ACC112 (cell line): ENCODE results near the gene ARHGEF6.

Source experiments
- H2AFZ ChIP-seq: fragments of 200-600 bp; sonication (generic); one replicate; pipeline ENCODE4 v1.6.0; 2017; ENCODE audit warnings: antibody characterized with exemption, low read length; ENCODE audit not compliant: unreplicated experiment
- H3K27ac ChIP-seq: fragments of 200-600 bp; sonication (generic); 2 replicates; pipeline ENCODE4 v1.5.1; 2014; ENCODE audit warnings: low read depth, mild to moderate bottlenecking, antibody characterized with exemption, low read length, moderate library complexity
- H3K27me3 ChIP-seq: fragments of 200-600 bp; sonication (generic); 2 replicates; pipeline ENCODE4 v1.6.1; 2014; ENCODE audit warnings: mild to moderate bottlenecking, antibody characterized with exemption, low read length, moderate library complexity, mixed read lengths; ENCODE audit not compliant: insufficient read depth
- H3K36me3 ChIP-seq: fragments of 200-600 bp; sonication (generic); 2 replicates; pipeline ENCODE4 v1.6.1; 2016; ENCODE audit warnings: mild to moderate bottlenecking, antibody characterized with exemption, low read length, moderate library complexity, mixed read lengths; ENCODE audit not compliant: insufficient read depth
- H3K4me1 ChIP-seq: fragments of 200-600 bp; sonication (generic); one replicate; pipeline ENCODE4 v1.6.1; 2016; ENCODE audit warnings: low read length, mixed read lengths; ENCODE audit not compliant: insufficient read depth, unreplicated experiment, control insufficient read depth
- H3K4me3 ChIP-seq: fragments of 200-600 bp; sonication (generic); 2 replicates; pipeline ENCODE4 v1.5.1; 2014; ENCODE audit warnings: mild to moderate bottlenecking, low read depth, low read length
- H3K79me2 ChIP-seq: fragments of 200-600 bp; sonication (generic); one replicate; pipeline ENCODE4 v1.6.0; 2016; ENCODE audit warnings: low read length; ENCODE audit not compliant: control insufficient read depth, unreplicated experiment, insufficient read depth

ARHGEF6 gene

DNA sequence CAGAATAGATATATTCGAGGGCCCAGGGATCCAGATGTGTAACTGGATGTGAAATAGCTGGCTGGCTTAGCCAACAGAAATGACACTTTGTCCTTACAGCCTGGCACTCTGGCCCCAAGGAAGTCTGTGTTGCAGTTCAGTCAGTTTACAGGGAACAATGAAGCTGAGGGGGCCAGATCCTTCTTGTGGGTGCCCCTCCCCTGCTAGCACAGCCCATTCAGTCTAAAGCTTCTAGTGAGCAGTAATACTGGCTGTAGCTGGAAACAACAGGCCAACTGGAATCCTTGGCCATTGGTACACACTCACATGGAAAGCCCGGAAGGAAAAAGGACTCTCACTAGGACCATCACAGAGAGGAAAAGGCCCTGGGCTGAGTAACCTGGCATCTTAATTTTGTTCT, 155.5 kb downstream of the ARHGEF6 start:
- Histone ChIP-seq H3K27ac (no peak overlapping the region), H2AFZ (no peak overlapping the region), H3K36me3 (no peaks in the 10 kb centered on the region), H3K27me3 (peaks cover 12% of the 10 kb centered on the region; the same call in 1 of the 2 replicates), H3K4me1 (no peaks in the 10 kb centered on the region), H3K79me2 (no peaks in the 10 kb centered on the region), H3K4me3 (no peak overlapping the region)

DNA sequence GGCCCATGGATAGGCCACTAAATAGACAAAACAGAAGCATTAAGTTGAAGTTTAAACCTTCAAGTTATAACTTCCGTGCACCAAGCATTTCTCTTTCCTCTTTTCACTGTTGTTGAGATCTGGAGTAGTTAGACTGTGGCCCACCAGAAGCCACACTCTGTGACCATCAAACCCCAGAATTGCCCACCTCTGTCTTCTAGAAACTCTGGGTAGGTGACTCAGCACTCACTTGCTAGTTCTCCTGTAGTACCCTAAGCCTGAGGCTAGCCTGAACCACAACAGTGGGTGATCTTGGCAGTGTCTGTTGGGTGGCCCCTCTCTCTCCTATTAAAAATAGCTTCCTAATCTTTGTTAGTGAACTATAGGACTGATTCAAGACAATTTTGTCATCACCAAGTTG, 157.3 kb downstream of the ARHGEF6 start:
- Histone ChIP-seq H3K4me3 (no peak overlapping the region), H3K27ac (no peak overlapping the region), H2AFZ (no peak overlapping the region), H3K27me3 (peaks cover 15% of the 10 kb centered on the region; the same call in 1 of the 2 replicates), H3K79me2 (no peaks in the 10 kb centered on the region), H3K36me3 (no peaks in the 10 kb centered on the region), H3K4me1 (no peaks in the 10 kb centered on the region)

DNA sequence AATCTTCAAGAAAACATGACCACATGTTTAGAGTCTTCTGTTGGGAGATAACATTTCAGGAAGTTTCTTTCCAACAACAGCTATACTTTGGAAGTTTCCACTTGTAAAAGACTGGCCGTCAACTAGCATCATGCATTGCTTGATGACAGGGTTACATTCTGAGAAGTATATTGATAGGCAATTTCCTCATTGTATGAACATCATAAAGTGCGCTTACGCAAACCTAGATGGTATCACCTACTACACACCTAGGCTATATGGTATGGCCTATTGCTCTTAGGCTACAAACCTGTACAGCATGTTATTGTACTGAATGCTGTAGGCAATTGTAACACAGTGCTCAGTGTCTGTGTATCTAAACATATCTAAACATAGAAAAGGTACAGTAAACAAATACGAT, 158.2 kb downstream of the ARHGEF6 start:
- H3K27ac ChIP-seq: no peak overlapping the region
- no peak overlapping the region for H3K4me3 ChIP-seq
- H3K4me1 ChIP-seq: no peaks in the 10 kb centered on the region
- peaks cover 15% of the 10 kb centered on the region; the same call in 1 of the 2 replicates for H3K27me3 ChIP-seq
- H2AFZ ChIP-seq: no peak overlapping the region
- no peaks in the 10 kb centered on the region for H3K36me3 ChIP-seq
- H3K79me2 ChIP-seq: no peaks in the 10 kb centered on the region

DNA sequence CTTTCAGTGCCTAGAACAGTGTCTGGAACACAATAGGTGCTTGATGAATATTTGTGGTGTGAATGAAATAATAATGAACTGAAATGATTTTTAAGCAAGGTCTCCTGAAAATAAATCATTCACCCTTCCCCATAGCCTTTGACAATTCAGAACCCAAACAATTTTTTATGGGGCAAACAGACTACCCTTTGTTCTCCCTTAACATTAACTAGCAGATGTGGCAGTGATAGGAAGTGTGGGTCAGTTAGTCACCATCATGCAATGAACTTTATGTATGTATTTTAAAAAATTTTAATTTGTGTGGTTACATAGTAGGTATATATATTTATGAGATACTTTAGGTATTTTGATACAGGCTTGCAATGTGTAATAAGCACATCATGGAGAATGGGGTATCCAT, 160.0 kb downstream of the ARHGEF6 start:
- no peaks in the 10 kb centered on the region for H3K4me1 ChIP-seq
- H3K36me3 ChIP-seq: no peaks in the 10 kb centered on the region
- no peak overlapping the region for H3K27ac ChIP-seq
- H2AFZ ChIP-seq: no peak overlapping the region
- no peaks in the 10 kb centered on the region for H3K79me2 ChIP-seq
- peaks cover 9% of the 10 kb centered on the region; the same call in 1 of the 2 replicates for H3K27me3 ChIP-seq
- H3K4me3 ChIP-seq: no peak overlapping the region

DNA sequence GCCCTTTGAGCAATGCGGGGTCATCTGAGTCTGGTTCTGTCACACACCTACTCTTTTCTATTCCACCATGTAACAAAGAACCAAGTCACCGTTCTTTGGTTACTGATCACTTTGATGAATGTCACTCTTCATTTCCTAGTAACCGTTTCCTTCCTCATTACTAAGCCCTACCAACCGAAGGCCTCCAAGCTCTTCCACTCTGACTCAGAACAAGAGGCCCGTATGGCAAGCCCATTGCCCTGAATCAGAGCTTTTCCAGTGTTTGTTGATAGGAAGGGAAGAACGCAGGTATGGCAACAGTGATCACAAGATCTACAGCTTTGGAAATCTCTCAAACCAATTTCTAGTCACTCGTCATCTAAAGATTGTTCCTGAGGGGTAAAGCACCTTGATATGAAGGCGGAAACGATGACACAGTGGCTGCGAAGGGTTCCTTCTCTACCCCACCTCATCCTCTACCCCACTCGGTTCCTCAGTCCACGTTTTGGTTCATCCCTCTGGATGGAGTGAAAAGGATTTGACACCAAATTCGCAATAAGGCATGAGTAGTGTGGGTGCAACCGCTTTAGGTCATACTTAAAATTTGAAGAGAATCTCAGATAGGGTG, 160.7 kb downstream of the ARHGEF6 start:
- Histone ChIP-seq H3K27ac (no peak overlapping the region), H3K79me2 (no peaks in the 10 kb centered on the region), H3K36me3 (no peaks in the 10 kb centered on the region), H2AFZ (no peak overlapping the region), H3K4me3 (no peak overlapping the region), H3K4me1 (no peaks in the 10 kb centered on the region), H3K27me3 (peaks cover 9% of the 10 kb centered on the region; the same call in 1 of the 2 replicates)

DNA sequence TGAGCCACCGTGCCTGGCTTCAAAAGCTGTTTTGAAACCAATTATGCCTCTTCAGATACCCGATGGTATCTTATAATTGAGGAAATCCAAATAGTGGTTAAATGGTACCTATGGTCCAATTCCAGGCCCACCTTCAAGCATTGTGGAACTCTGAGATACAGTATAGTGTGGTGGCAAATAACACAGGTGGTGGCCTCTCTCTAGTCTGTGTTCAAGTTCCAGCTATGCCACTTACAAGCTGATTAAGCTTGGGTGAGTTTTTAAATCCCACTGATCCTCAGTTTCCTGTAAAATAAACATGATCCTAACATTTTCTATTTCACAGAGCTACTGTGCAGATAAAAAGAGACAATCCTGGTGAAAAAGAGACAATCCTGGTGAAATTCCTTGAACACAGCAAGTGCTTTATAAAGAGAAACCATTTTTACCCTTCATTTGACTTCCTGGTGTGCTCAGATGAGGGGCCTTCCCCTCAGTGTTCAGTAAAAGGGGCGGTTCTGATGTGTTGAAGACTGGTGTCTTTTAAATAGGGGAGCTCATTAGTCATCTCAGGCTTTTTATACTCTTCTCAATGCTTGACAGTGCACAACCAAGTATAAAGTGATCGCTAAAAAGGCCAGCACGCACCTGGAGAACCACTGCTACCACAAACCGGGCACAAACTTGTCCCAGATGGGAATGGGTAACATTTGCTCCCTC, 163.6 kb downstream of the ARHGEF6 start:
- peaks cover 3% of the 10 kb centered on the region; the same call in 1 of the 2 replicates for H3K27me3 ChIP-seq
- H3K36me3 ChIP-seq: no peaks in the 10 kb centered on the region
- no peak overlapping the region for H3K27ac ChIP-seq
- H3K4me3 ChIP-seq: no peak overlapping the region
- no peaks in the 10 kb centered on the region for H3K79me2 ChIP-seq
- no peak overlapping the region for H2AFZ ChIP-seq
- H3K4me1 ChIP-seq: no peaks in the 10 kb centered on the region
